WTC11 (cell line): Measurements from ENCODE around the gene RUVBL2. TPM values are rescaled to one million over a fixed set of nuclear protein-coding genes. Genes with fewer than 3 reads are reported as not detected.

ENCODE experiments used
- ATAC-seq: fragments of 200-7000 bp; cut with Tn5 transposase; 2 replicates; pipeline ENCODE4 v1.10.0; 2021; ENCODE audit warnings: mild to moderate bottlenecking, moderate library complexity
- CTCF ChIA-PET: fragments of 300-600 bp; sonication (Branson Sonifier 250); formaldehyde crosslinking; loops from one replicate; lab custom pipeline; 2021; ENCODE audit warnings: antibody characterized with exemption; lab: Charles Lee
- POLR2A ChIA-PET: fragments of 350-600 bp; sonication (Branson Sonifier 250); formaldehyde crosslinking; loops from one replicate; lab custom pipeline; 2021; ENCODE audit warnings: antibody characterized with exemption; lab: Charles Lee
- DNase-seq: peaks from one replicate; pipeline ENCODE4 v3.0.0; 2021; ENCODE audit warnings: low spot score
- H3K27ac Mint-ChIP-seq: 2 replicates; pipeline ENCODE4 v1.8.0; 2021; ENCODE audit warnings: mixed read lengths
- H3K27me3 Mint-ChIP-seq: 2 replicates; pipeline ENCODE4 v1.8.0; 2021; ENCODE audit warnings: low read depth, mild to moderate bottlenecking, moderate library complexity, mixed read lengths
- H3K36me3 Mint-ChIP-seq: 2 replicates; pipeline ENCODE4 v1.8.0; 2021; ENCODE audit warnings: mixed read lengths
- H3K4me1 Mint-ChIP-seq: 2 replicates; pipeline ENCODE4 v1.8.0; 2022; ENCODE audit warnings: mixed read lengths
- H3K4me3 Mint-ChIP-seq: 2 replicates; pipeline ENCODE4 v1.8.0; 2021; ENCODE audit warnings: mild to moderate bottlenecking, moderate library complexity, mixed read lengths
- H3K9me3 Mint-ChIP-seq: 2 replicates; pipeline ENCODE4 v1.8.0; 2021; ENCODE audit warnings: mixed read lengths
- ATF2 ChIP-seq: sonication (generic); formaldehyde crosslinking; IDR thresholded peaks from 2 replicates; pipeline ENCODE4 v1.8.1; 2022; ENCODE audit warnings: low read depth, missing genetic modification reagents, borderline replicate concordance
- CBFB ChIP-seq: sonication (generic); formaldehyde crosslinking; IDR thresholded peaks from 2 replicates; pipeline ENCODE4 v1.8.1; 2022; ENCODE audit warnings: mild to moderate bottlenecking, low read depth, missing genetic modification reagents
- CREB1 ChIP-seq: sonication (generic); formaldehyde crosslinking; IDR thresholded peaks from 2 replicates; pipeline ENCODE4 v1.8.0; 2023; ENCODE audit warnings: mild to moderate bottlenecking, missing genetic modification reagents
- CREM ChIP-seq: sonication (generic); formaldehyde crosslinking; IDR thresholded peaks from 2 replicates; pipeline ENCODE4 v1.8.1; 2022; ENCODE audit warnings: mild to moderate bottlenecking, missing genetic modification reagents, moderate library complexity
- FOXP1 ChIP-seq: sonication (generic); formaldehyde crosslinking; IDR thresholded peaks from 2 replicates; pipeline ENCODE4 v1.8.0; 2022; ENCODE audit warnings: missing genetic modification reagents, mild to moderate bottlenecking, moderate library complexity, borderline replicate concordance
- IRF2 ChIP-seq: sonication (generic); formaldehyde crosslinking; IDR thresholded peaks from 2 replicates; pipeline ENCODE4 v1.8.0; 2022; ENCODE audit warnings: low read depth, missing genetic modification reagents, borderline replicate concordance
- JUN ChIP-seq: sonication (generic); formaldehyde crosslinking; IDR thresholded peaks from 2 replicates; pipeline ENCODE4 v1.8.0; 2023; ENCODE audit warnings: mild to moderate bottlenecking, missing genetic modification reagents
- NFATC4 ChIP-seq: fragments of 250-450 bp; sonication (Bioruptor Pico); IDR thresholded peaks from 2 replicates; pipeline ENCODE4 v1.9.0; 2021; ENCODE audit warnings: mild to moderate bottlenecking
- NR1H2 ChIP-seq: sonication (generic); formaldehyde crosslinking; IDR thresholded peaks from 2 replicates; pipeline ENCODE4 v1.9.0; 2021; ENCODE audit warnings: mild to moderate bottlenecking, moderate library complexity, missing genetic modification reagents
- NR3C1 ChIP-seq: sonication (generic); formaldehyde crosslinking; conservative IDR thresholded peaks from 2 replicates; pipeline ENCODE4 v1.8.1; 2023; ENCODE audit warnings: low read depth, mild to moderate bottlenecking, missing genetic modification reagents
- RELA ChIP-seq: sonication (generic); formaldehyde crosslinking; IDR thresholded peaks from 2 replicates; pipeline ENCODE4 v1.8.1; 2022; ENCODE audit warnings: missing genetic modification reagents, mild to moderate bottlenecking, borderline replicate concordance
- RORB ChIP-seq: fragments of 250-450 bp; sonication (Bioruptor Pico); IDR thresholded peaks from 2 replicates; pipeline ENCODE4 v1.9.0; 2021; ENCODE audit warnings: mild to moderate bottlenecking
- TEAD1 ChIP-seq: sonication (generic); formaldehyde crosslinking; IDR thresholded peaks from 2 replicates; pipeline ENCODE4 v1.8.0; 2022; ENCODE audit warnings: mild to moderate bottlenecking, missing genetic modification reagents
- ZBTB21 ChIP-seq: sonication (generic); formaldehyde crosslinking; IDR thresholded peaks from 2 replicates; pipeline ENCODE4 v1.8.1; 2023; ENCODE audit warnings: mild to moderate bottlenecking, missing genetic modification reagents, borderline replicate concordance
- ZNF219 ChIP-seq: sonication (generic); formaldehyde crosslinking; IDR thresholded peaks from 2 replicates; pipeline ENCODE4 v1.8.0; 2023; ENCODE audit warnings: missing genetic modification reagents, mild to moderate bottlenecking, borderline replicate concordance
- ZNF317 ChIP-seq: sonication (generic); formaldehyde crosslinking; IDR thresholded peaks from 2 replicates; pipeline ENCODE4 v1.8.1; 2023; ENCODE audit warnings: low read depth, mild to moderate bottlenecking, moderate library complexity, missing genetic modification reagents, borderline replicate concordance
- ZNF416 ChIP-seq: fragments of 250-450 bp; sonication (Bioruptor Pico); IDR thresholded peaks from 2 replicates; pipeline ENCODE4 v1.9.0; 2021; ENCODE audit warnings: mild to moderate bottlenecking, inconsistent platforms
- ZNF423 ChIP-seq: fragments of 250-450 bp; sonication (Bioruptor Pico); IDR thresholded peaks from 2 replicates; pipeline ENCODE4 v2.1.2; 2022; ENCODE audit warnings: mild to moderate bottlenecking, moderate library complexity
- ZNF532 ChIP-seq: fragments of 250-450 bp; sonication (Bioruptor Pico); IDR thresholded peaks from 2 replicates; pipeline ENCODE4 v1.9.0; 2021; ENCODE audit warnings: mild to moderate bottlenecking, borderline replicate concordance
- total RNA-seq: library from RNA; stranded (reverse); gene quantifications from 3 replicates; pipeline ENCODE4 v1.2.3, GENCODE V29; 2021
- TF ChIP-seq, protein P1 (sequence below): sonication (generic); formaldehyde crosslinking; IDR thresholded peaks from 2 replicates; pipeline ENCODE4 v1.8.1; 2023; ENCODE audit warnings: mild to moderate bottlenecking, missing genetic modification reagents
- TF ChIP-seq, protein P2 (sequence below): sonication (generic); formaldehyde crosslinking; conservative IDR thresholded peaks from 2 replicates; pipeline ENCODE4 v1.8.1; 2022; ENCODE audit warnings: mild to moderate bottlenecking, missing genetic modification reagents
- TF ChIP-seq, protein P3 (sequence below): sonication (generic); formaldehyde crosslinking; IDR thresholded peaks from 2 replicates; pipeline ENCODE4 v1.8.0; 2022; ENCODE audit warnings: missing genetic modification reagents

Gene RUVBL2
- total RNA-seq, 1 experiment from 2014 or later: 178 TPM

GRCh38 chr19:48969276-48970138 lies 24.2 kb upstream of the RUVBL2 start (continued):
- TF ChIP-seq IRF2 (CRISPR knock-in tag) (no peak), RORB (no peak), NR3C1 (CRISPR knock-in tag) (no peak), JUN (CRISPR knock-in tag) (no peak), TEAD1 (no peak), ZNF317 (CRISPR knock-in tag) (no peak), NFATC4 (CRISPR knock-in tag) (no peak)
- TF ChIP-seq, protein P1, sequence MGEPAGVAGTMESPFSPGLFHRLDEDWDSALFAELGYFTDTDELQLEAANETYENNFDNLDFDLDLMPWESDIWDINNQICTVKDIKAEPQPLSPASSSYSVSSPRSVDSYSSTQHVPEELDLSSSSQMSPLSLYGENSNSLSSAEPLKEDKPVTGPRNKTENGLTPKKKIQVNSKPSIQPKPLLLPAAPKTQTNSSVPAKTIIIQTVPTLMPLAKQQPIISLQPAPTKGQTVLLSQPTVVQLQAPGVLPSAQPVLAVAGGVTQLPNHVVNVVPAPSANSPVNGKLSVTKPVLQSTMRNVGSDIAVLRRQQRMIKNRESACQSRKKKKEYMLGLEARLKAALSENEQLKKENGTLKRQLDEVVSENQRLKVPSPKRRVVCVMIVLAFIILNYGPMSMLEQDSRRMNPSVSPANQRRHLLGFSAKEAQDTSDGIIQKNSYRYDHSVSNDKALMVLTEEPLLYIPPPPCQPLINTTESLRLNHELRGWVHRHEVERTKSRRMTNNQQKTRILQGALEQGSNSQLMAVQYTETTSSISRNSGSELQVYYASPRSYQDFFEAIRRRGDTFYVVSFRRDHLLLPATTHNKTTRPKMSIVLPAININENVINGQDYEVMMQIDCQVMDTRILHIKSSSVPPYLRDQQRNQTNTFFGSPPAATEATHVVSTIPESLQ (CRISPR knock-in tag): no peak

DNA sequence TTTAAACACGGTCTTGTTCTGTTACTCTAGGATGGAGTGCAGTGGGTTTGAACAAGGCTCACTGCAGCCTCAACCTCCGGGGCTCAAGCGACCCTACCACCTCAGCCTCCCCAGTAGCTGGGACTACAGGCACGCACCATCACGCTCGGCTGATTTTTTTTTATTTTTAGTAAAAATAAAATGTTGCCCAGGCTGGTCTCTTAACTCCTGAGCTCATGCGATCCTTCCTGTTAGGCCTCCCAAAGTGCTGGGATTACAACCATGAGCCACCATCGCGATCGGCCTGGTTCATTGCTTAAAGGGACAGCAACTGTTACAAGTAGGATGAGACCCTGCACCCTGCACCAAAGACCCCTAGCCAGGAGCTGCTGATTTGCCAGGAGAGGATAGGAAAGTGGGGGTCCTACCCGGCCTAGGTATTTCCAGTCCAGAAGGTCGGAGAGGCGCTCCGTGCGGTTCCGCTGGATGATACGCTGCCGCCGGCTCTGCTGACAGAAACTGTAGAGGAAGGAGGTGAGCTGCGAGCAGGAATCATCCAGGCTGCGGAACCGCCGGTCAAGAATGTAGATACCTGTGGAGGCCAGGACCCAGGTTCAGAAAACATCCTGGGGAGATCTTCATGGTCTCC lies 23.4 kb upstream of the RUVBL2 start:
- POLR2A ChIA-PET: interaction anchor here (0.5 to 1.2 kb wide), 7 partner anchors 23 to 163 kb away, joined by 3 to 10 read pairs (median 4); partner anchors contain the start of genes GYS1, NUCB1 and RUVBL2
- no peaks in the 10 kb centered on the region for H3K27me3 Mint-ChIP-seq
- ATAC-seq (no peak), DNase-seq (no peak)
- H3K4me1 Mint-ChIP-seq: peaks cover 17% of the 10 kb centered on the region
- H3K9me3 Mint-ChIP-seq: peaks cover 4% of the 10 kb centered on the region
- CTCF ChIA-PET: interaction anchor here (0.5 to 2.6 kb wide), 75 partner anchors 9 to 468 kb away, joined by 3 to 60 read pairs (median 6); partner anchors contain the start of genes BAX, CA11, CGB2 and CGB7
- peaks cover 59% of the 10 kb centered on the region for H3K36me3 Mint-ChIP-seq
- no peak overlapping the region for H3K4me3 Mint-ChIP-seq
- H3K27ac Mint-ChIP-seq: no peak overlapping the region
- TF ChIP-seq ZNF219 (CRISPR knock-in tag) (no peak), CBFB (no peak), NR1H2 (CRISPR knock-in tag) (no peak), CREB1 (no peak), FOXP1 (CRISPR knock-in tag) (no peak), JUN (CRISPR knock-in tag) (no peak), ZNF532 (CRISPR knock-in tag) (no peak), RELA (CRISPR knock-in tag) (no peak), ATF2 (CRISPR knock-in tag) (no peak), ZBTB21 (CRISPR knock-in tag) (no peak), ZNF423 (CRISPR knock-in tag) (no peak), CREM (no peak), ZNF416 (CRISPR knock-in tag) (no peak)
- TF ChIP-seq, protein P2, sequence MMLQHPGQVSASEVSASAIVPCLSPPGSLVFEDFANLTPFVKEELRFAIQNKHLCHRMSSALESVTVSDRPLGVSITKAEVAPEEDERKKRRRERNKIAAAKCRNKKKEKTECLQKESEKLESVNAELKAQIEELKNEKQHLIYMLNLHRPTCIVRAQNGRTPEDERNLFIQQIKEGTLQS (CRISPR knock-in tag): no peak
- TF ChIP-seq, protein P3, sequence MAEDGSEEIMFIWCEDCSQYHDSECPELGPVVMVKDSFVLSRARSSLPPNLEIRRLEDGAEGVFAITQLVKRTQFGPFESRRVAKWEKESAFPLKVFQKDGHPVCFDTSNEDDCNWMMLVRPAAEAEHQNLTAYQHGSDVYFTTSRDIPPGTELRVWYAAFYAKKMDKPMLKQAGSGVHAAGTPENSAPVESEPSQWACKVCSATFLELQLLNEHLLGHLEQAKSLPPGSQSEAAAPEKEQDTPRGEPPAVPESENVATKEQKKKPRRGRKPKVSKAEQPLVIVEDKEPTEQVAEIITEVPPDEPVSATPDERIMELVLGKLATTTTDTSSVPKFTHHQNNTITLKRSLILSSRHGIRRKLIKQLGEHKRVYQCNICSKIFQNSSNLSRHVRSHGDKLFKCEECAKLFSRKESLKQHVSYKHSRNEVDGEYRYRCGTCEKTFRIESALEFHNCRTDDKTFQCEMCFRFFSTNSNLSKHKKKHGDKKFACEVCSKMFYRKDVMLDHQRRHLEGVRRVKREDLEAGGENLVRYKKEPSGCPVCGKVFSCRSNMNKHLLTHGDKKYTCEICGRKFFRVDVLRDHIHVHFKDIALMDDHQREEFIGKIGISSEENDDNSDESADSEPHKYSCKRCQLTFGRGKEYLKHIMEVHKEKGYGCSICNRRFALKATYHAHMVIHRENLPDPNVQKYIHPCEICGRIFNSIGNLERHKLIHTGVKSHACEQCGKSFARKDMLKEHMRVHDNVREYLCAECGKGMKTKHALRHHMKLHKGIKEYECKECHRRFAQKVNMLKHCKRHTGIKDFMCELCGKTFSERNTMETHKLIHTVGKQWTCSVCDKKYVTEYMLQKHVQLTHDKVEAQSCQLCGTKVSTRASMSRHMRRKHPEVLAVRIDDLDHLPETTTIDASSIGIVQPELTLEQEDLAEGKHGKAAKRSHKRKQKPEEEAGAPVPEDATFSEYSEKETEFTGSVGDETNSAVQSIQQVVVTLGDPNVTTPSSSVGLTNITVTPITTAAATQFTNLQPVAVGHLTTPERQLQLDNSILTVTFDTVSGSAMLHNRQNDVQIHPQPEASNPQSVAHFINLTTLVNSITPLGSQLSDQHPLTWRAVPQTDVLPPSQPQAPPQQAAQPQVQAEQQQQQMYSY (CRISPR knock-in tag): no peak
